GM21723 (cell line): ENCODE data around the gene DHRS3.
"Not testable (repeated sequence)": the region's sequence is repeated elsewhere in the genome, so short reads cannot be mapped to it uniquely, and the experiment has no call there.

Experiments used
- ATAC-seq: cut with Tn5 transposase; IDR thresholded peaks from one replicate; pipeline ENCODE4 v1.9.1; 2021; ENCODE audit warnings: mild to moderate bottlenecking, moderate library complexity; ENCODE audit not compliant: unreplicated experiment

DHRS3 gene

DNA sequence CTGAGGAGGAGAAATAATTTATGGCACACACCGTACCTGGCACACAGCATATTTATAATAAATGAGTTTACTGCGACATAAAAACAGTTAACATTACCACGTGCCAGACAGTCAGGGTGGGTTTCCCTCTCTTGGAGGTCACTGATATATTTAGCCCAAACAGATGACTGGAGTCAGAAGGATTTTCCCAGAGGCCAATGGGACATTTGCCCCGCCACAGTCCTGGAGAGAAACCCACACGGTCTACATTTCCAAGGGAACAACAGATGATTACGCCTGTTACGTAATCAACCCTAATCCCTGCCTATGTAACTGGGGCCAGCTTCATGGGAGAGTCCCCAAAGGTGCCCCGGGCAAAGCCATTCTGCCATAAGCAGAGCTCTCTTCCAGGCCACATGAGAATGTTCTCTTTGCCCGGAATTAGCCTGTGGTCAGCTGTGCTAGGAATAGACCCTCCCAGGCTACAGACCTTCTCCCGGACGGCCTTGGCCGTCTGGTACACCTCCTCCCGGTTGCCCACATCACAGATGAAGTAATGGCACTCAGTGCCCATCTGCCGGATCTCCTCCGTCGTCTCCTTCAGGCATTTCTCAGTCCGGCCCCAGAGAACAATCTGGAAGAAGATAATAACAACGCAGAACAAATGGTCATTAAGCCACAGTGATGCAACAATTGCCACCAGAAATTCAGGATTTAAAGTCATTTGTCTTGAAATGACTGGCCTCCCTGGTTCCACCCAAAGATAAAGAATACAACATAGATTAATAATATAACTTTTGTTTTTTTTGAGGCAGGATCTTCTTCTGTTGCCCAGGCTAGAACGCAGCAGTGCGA lies 37.7 kb downstream of the DHRS3 start:
- no peak for ATAC-seq

GRCh38 chr1:12578860-12579422 lies 39.1 kb downstream of the DHRS3 start:
- ATAC-seq, result no peak

DNA sequence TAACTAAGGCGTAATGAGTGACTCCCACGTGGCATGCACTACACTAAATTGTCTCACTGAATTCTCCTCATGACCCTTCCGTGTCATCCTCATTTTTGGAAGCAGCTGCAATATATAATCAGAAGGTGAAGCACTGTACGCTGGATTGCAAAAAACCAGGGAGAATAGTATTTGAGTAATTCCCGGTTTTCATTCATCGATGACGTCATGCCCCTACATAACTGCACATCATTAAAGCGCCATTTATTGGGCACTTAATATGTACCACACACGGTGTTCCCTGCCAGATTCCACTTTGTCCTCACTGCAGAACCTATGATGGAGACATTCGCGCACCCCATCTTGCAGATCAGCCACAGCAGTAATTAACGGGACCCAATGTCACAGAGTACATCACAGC lies 41.0 kb downstream of the DHRS3 start:
- ATAC-seq, result no peak

DNA sequence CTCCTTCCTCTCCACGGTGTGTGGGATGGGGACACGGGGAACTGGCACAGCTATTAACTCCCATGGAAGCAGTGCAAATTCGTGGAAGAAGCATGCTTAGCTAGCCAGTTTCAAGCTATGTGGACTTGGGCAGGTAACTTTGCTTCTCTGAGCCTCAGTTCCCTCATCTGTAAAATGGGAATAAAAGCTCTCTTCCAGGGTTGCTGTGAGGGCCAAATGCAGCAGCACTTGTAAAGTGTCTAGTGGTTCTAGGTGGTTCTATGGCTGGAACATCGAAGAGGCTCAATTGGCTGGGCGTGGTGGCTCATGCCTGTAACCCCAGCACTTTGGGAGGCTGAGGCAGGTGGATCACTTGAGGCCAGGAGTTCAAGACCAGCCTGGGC lies 43.3 kb downstream of the DHRS3 start:
- no peak for ATAC-seq

DNA sequence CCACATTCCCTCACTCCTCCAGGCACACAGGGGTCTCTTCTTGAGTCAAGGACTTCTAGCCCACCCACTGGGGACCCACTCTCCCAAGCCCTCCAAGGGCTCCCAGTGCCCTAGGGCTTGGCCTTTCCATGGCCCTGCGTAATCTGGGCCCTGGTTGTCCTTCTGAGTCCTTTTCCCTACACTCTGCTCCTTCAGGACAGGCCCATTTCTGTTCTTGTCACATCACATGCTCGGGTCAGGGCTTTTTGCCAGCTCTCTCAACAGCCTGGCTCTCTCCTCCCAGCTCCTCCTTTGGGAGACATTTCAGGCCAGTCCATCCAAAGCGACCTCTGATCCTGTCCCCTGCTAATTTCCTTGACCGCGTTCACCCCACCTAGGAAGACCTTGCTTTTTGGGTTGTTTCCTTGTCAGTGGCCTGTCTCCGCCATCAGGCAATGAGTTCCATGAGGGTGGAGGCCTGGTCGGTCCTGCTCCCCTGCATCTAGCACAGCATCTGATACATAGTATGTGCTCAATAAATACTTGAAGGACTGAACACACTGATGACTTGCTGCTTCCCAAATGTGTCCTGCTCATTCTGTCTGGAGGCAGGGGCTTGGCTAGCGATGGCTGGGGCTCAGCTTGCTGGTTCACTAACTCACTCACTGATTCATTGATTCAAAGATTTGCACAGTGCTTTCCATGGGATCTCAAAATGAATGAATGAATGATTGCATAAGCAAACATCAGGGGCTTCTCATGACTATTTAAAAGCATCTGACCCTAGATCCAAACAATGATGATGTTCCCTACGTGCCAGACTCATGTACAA lies 44.8 kb downstream of the DHRS3 start:
- no peak for ATAC-seq

DNA sequence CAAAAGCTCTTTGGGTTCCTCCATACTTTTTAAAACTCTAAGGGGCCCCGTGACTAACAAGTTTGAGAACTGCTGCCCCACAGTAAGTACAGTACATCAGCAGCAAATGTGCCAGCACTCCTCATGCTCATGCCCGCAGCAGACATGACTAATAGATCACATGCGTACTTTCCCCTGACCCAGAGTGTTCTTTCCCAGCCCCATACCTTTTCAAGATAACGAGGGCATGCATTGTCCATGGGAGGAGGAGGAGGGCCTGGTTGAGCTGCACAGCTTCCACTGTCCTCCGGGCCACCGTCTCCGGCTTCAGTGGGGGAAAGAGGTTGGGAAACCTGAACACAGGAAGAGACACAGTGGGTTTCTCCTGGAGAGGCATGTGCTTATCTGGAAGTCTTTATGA lies 45.5 kb downstream of the DHRS3 start:
- no peak for ATAC-seq

- no peak for ATAC-seq
Observed at GRCh38 chr1:12570291-12570690, 47.7 kb downstream of the DHRS3 start.

DNA sequence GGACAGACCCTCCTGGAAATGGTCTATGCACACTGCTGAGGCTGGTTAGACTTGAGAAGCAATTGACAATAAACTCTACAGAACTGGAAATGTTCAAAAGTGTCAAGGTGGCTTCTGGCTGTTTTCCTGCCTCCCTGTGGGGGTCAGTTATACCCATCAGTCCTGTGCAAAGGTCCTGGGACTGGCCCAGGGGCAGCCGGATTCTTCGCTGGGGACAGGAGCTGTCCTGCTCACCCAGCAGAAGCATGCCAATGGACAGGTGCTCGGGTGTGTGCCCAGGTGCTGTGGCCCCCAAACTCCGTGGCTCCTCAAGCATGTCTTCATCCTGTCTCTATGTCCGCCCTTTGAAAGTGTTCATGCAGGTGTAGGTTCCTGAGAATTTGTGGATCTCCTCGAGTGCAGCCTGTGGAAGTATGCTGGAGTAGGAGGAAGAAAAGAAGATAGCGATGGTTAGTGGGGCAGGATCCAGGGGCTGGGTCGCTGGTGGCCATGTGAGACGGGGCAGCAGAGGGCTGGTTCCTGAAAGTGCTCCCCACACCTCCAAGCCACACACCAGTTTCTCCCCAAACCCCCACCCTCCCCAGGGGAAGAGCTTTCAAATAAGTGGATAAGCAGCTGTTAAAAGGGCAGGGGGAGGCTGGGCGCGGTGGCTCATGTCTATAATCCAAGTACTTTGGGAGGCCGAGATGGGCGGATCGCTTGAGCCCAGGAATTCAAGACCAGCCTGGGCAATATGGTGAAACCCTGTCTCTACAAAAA lies 49.8 kb downstream of the DHRS3 start:
- ATAC-seq, result no peak

- ATAC-seq, result no peak
Observed at GRCh38 chr1:12567288-12567819, 50.7 kb downstream of the DHRS3 start.

GRCh38 chr1:12566484-12567287 lies 51.3 kb downstream of the DHRS3 start:
- no peak for ATAC-seq

GRCh38 chr1:12565966-12566352 lies 52.1 kb downstream of the DHRS3 start:
- ATAC-seq, result no peak

DNA sequence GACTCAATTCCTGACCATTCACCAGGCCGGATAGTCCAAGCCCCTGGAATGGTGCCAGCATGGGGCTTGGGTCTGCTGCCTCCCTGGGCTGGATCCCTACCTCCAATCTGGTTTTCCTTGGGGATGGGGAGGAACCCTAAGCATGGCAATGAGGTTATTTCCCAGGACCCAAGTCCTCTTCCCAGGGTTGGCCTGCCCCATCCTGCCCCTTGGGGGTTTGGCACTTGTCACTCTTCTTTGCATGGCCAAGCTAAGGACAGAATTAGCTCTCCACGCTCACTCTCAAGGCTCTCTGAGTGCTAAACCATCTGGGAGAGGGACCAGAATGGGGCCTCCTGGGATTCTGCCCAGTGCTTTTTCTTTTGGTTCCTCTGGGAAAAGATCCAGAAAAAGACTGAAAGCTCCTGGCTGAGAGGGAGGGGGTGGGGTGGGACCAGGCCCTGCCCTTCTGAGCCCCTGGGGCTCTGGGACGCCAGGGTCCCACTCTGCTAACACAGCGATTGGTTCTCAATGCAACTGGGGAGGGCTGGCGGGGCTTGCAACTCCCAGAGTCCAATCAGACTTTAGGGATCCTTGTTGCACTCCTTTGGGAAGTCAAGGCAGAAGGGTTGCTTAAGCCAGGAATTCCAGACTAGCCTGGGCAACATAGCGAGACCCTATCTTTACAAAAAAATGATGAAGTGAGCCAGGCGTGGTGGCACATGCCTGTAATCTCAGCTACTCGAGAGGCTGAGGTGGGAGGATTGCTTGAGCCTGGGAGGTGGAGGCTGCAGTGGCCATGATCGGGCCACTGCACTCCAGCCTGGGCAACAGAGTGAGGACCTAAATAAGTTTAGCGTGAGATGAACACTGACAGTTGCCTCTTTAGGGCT lies 52.7 kb downstream of the DHRS3 start:
- no peak for ATAC-seq

DNA sequence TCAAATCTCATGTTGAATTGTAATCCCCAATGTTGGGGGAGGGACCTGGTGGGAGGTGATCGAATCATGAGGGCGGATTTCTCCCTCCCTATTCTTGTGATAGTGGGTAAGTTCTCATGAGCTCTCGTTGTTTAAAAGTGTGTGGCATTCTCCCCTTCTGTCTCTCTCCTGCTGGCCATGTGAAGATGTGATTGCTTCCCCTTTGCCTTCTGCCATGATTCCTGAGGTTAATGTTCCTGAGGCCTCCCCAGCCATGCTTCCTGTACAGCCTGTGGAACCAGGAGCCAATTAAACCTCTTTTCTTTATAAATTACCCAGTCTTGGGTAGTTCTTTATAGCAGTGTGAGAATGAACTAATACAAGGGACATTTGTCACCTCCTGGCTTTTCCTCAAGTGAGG lies 53.8 kb downstream of the DHRS3 start:
- ATAC-seq, result not testable (repeated sequence)

DNA sequence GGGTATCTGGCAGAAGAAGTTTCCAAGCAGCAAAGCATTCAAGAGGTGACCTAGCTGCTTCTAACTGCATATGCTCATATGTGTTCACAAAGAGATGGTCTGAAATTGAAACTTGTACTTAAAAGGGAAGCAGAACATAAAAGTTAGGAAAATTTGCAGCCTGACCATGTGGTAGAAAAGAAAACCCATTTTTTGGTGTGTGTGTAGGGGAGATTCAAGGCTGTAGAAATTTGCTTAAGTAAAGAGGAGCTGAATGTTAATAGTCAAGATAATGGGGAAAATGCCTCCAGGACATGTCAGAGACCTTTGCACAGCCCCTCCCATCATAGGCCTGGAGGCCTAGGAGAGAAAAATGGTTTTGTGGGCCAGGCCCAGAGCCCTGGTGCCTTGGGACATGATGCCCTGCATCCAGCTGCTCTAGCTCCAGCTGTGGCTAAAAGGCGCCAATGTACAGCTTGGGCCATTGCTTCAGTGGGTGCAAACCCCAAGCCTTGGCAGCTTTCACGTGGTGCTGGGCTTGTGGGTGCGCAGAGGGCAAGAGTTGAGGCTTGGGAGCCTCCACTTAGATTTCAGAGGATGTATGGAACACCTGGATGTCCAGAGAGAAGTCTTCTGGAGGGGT lies 54.9 kb downstream of the DHRS3 start:
- ATAC-seq, result no peak

DNA sequence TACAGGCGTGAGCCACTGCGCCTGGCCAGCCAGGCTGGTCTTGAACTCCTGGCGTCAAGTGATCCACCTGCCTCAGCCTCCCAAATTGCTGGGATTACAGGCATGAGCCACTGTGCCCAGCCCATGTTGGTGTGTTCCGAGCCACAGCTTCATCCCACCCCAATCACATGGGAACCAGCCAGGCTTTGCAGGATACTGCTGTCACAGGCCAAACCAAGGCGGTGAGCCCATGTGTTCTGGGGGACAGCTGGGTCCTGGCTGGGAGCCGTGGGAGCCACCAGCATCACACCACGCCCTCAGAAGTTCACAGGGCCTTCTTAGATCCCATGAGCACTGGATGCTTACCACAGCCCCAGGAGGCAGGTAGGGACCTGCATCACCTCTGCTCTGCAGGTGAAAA lies 56.9 kb downstream of the DHRS3 start:
- ATAC-seq, result no peak

- ATAC-seq, result no peak
Observed at GRCh38 chr1:12556957-12557935, 60.8 kb downstream of the DHRS3 start.

DNA sequence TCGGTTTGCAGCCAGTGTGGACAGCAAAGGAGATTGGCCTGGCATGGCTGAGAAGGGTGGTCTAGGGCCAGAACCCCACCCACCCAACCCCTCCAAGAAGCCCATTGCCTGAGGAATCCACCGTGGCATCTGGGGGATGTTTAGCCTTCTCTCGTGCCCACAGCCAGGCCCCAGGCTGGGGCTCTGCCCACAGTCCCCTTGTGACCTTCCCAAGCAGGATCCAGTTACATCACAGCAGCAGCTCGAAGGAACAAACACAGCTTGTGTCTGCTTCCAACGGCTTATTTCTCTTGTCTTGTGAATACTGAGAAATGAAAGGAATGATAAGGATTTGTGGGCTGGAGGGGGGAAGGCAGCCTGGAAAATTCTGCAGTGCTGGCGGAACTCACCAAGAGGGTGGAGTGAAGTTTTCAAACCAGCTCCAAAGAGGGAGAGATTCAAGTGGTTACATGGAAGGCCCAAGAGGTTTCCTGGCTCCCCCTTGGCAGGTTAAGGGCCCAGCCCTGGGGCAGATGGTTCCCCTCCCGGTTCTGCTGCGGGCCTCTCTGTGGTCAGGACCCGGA lies 61.6 kb downstream of the DHRS3 start:
- no peak for ATAC-seq
